Measurements from ENCODE around the gene SEM1.
"Not testable (repeated sequence)": the region's sequence is repeated elsewhere in the genome, so short reads cannot be mapped to it uniquely, and the experiment has no call there.

The SEM1 gene

DNA sequence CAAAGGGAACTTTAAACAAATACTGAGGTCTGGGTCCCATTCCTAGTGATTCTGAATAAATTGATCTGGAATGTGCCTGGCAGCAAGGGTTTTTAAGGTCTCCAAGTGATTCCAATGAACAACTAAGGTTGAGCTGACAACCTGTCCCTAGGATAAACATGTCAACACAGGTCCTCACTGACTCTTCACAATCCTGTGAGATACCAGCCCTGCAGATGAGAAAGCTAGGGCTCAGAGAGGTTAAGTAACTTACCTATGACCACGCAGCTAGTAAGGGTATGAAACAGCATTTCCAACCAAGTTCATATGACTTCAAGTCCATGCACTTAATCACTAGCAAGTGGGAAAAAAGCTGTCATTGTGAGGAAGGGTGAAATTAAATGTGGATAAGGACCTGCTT, 44.0 kb downstream of the SEM1 start:
- TF ChIP-seq CTCF (IDR thresholded peaks at IDR 0.05; ENCODE audit: low read depth, low read length) (no peak), EZH2phosphoT487 (IDR thresholded peaks at IDR 0.05; ENCODE audit: low read depth) (no peak)
- Histone ChIP-seq H3K27me3 (ENCODE audit: low read depth, low read length) (no peaks in the 10 kb centered on the region), H2AFZ (ENCODE audit: low read depth, low read length) (no peak overlapping the region), H3K9me3 (ENCODE audit: insufficient read depth, low read length) (no peaks in the 10 kb centered on the region), H3K79me2 (ENCODE audit: low read length) (no peaks in the 10 kb centered on the region), H3K4me3 (ENCODE audit: low read length) (no peak overlapping the region), H3K9ac (ENCODE audit: low read length) (no peak overlapping the region), H3K4me1 (ENCODE audit: low read length) (peaks cover 6% of the 10 kb centered on the region), H3K36me3 (replicated peaks; ENCODE audit: low read depth, low read length) (no peaks in the 10 kb centered on the region), H3K4me2 (ENCODE audit: low read length) (no peak overlapping the region), H3K27ac (ENCODE audit: low read length) (no peak overlapping the region), H4K20me1 (ENCODE audit: insufficient read depth, low read length) (no peaks in the 10 kb centered on the region)

DNA sequence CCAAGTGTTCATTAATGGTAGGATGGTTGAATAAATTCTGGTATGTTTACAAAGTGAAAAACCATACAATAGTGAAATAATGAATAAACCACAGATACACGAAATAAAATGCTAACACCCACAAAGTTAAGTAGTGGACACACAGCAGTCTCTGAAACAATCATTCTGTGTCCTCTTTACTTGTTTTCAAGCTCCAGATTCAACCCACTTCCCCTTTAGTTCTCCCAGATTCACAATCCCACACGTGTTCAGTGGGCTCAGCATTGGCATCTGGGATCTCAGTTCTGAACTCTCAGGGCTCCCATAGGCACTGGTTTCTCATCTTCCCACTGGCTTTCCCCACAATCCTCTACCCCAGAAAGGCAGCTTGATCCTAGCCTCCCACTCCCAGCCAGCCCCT, 44.9 kb downstream of the SEM1 start:
- Histone ChIP-seq H3K4me1 (ENCODE audit: low read length) (peaks cover 6% of the 10 kb centered on the region), H3K4me2 (ENCODE audit: low read length) (no peak overlapping the region), H3K9ac (ENCODE audit: low read length) (no peak overlapping the region), H3K36me3 (replicated peaks; ENCODE audit: low read depth, low read length) (no peaks in the 10 kb centered on the region), H3K27ac (ENCODE audit: low read length) (no peak overlapping the region), H3K4me3 (ENCODE audit: low read length) (no peak overlapping the region), H4K20me1 (ENCODE audit: insufficient read depth, low read length) (no peaks in the 10 kb centered on the region), H3K79me2 (ENCODE audit: low read length) (no peaks in the 10 kb centered on the region), H3K9me3 (ENCODE audit: insufficient read depth, low read length) (no peaks in the 10 kb centered on the region), H3K27me3 (ENCODE audit: low read depth, low read length) (no peaks in the 10 kb centered on the region), H2AFZ (ENCODE audit: low read depth, low read length) (no peak overlapping the region)
- TF ChIP-seq EZH2phosphoT487 (IDR thresholded peaks at IDR 0.05; ENCODE audit: low read depth) (no peak), CTCF (IDR thresholded peaks at IDR 0.05; ENCODE audit: low read depth, low read length) (no peak)

DNA sequence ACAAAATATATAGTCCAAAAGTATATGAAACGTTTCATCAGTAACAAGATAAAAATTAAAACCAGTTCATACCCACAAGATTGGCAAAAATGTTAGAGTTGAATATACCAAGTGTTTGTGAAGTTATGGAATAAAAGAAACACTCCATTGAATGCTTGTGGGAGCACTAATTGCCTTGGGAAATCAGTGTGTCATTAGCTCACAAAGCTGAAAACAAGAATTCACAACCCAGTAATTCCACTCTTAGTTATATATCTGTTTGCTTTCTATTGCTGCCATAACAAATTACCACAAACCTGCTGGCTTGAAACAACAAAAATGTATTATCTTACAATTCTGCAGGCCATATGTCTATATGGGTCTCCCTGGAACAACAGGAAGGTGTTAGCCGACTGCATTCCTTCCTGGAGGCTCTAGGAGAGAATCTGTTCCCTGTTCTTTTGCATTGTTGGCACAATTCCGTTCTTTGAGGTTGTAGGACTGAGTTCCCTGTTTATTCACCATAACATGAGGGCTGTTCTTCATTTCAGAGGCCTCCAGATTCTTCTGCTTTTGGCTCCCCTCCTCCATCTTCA, 45.7 kb downstream of the SEM1 start:
- no peaks in the 10 kb centered on the region for H3K36me3 ChIP-seq (replicated peaks; ENCODE audit: low read depth, low read length)
- no peak overlapping the region for H3K4me3 ChIP-seq (ENCODE audit: low read length)
- no peak for TF ChIP-seq CTCF (IDR thresholded peaks at IDR 0.05; ENCODE audit: low read depth, low read length)
- no peak for TF ChIP-seq EZH2phosphoT487 (IDR thresholded peaks at IDR 0.05; ENCODE audit: low read depth)
- H3K27ac ChIP-seq (ENCODE audit: low read length) = no peak overlapping the region
- no peaks in the 10 kb centered on the region for H3K79me2 ChIP-seq (ENCODE audit: low read length)
- H3K4me1 ChIP-seq (ENCODE audit: low read length) = peaks cover 6% of the 10 kb centered on the region
- no peak overlapping the region for H3K4me2 ChIP-seq (ENCODE audit: low read length)
- H3K27me3 ChIP-seq (ENCODE audit: low read depth, low read length) = no peaks in the 10 kb centered on the region
- H3K9ac ChIP-seq (ENCODE audit: low read length) = no peak overlapping the region
- no peak overlapping the region for H2AFZ ChIP-seq (ENCODE audit: low read depth, low read length)
- H3K9me3 ChIP-seq (ENCODE audit: insufficient read depth, low read length) = no peaks in the 10 kb centered on the region
- H4K20me1 ChIP-seq (ENCODE audit: insufficient read depth, low read length) = no peaks in the 10 kb centered on the region

DNA sequence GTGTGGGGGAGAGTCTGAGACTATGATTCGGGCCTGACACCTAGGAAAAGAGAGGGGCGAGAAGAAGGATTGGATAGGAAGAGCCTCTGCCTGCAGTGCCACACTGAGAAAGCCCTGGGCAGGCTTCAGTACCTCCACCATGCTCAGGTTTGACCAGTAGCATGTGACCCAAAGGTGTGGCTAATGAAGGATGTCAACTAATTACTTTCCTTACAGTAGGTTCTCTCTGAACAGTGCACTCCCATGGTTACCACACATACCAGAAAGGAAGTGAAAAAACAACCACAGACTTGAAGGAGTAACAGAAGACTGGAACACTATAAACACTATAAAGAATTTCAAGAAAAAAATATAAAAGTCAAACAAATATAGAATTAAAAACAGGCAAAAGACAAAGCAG, 46.2 kb downstream of the SEM1 start:
- Histone ChIP-seq H3K9ac (ENCODE audit: low read length) (no peak overlapping the region), H3K27ac (ENCODE audit: low read length) (no peak overlapping the region), H2AFZ (ENCODE audit: low read depth, low read length) (no peak overlapping the region), H3K36me3 (replicated peaks; ENCODE audit: low read depth, low read length) (no peaks in the 10 kb centered on the region), H3K4me3 (ENCODE audit: low read length) (no peak overlapping the region), H3K4me2 (ENCODE audit: low read length) (no peak overlapping the region), H3K79me2 (ENCODE audit: low read length) (no peaks in the 10 kb centered on the region), H3K9me3 (ENCODE audit: insufficient read depth, low read length) (no peaks in the 10 kb centered on the region), H3K4me1 (ENCODE audit: low read length) (peaks cover 6% of the 10 kb centered on the region), H4K20me1 (ENCODE audit: insufficient read depth, low read length) (no peaks in the 10 kb centered on the region; the same call in 1 of the 2 replicates), H3K27me3 (ENCODE audit: low read depth, low read length) (no peaks in the 10 kb centered on the region)
- TF ChIP-seq CTCF (IDR thresholded peaks at IDR 0.05; ENCODE audit: low read depth, low read length) = no peak
- no peak for TF ChIP-seq EZH2phosphoT487 (IDR thresholded peaks at IDR 0.05; ENCODE audit: low read depth)

DNA sequence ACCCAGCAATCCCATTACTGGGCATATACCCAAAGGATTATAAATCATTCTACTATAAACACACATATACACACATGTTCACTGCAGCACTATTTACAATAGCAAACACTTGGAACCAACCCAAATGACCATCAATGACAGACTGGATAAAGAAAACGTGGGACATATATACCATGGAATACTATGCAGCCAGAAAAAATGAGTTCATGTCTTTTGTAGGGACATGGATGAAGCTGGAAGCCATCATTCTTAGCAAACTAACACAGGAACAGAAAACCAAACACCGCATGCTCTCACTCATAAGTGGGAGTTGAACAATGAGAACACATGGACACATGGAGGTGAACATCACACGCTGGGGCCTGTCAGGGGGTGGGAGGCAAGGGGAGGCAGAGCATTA, 47.5 kb downstream of the SEM1 start:
- not testable (repeated sequence) for H3K4me3 ChIP-seq (ENCODE audit: low read length); H3K36me3 ChIP-seq (replicated peaks; ENCODE audit: low read depth, low read length); H3K4me1 ChIP-seq (ENCODE audit: low read length); H4K20me1 ChIP-seq (ENCODE audit: insufficient read depth, low read length); H3K27ac ChIP-seq (ENCODE audit: low read length); H3K9me3 ChIP-seq (ENCODE audit: insufficient read depth, low read length); H3K79me2 ChIP-seq (ENCODE audit: low read length); H3K4me2 ChIP-seq (ENCODE audit: low read length); H2AFZ ChIP-seq (ENCODE audit: low read depth, low read length); H3K27me3 ChIP-seq (ENCODE audit: low read depth, low read length); H3K9ac ChIP-seq (ENCODE audit: low read length)
